ENCODE results near the gene ANKRD53.

Gene ANKRD53

DNA sequence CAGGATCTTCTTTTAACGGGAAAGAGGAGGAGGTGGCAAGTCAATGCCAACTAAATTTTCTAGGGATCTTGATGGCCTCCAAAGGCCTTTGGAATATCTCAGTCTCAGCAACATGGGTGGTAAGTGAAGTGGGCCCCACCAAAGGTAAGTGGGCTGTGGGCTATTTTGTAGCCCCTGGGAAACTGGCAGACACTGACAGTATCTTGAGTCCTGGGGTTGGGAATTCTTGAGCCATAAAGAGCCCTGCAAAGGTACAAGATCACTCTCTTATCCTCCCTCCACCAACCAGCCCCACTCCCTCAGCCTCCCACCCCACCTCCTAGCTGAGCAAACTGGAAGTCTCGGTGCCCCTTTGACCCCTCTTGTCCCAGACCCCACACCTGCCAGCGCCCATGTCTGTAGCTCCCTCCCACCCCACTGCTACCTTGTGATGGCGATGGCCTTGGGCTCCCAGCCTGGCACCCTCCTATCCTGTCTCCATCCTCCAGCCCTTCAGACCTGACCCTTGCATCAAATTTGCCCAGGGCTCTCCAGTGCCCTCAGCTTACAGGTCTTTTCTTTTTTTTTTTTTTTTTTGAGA, 34.2 kb upstream of the ANKRD53 start:
- no peak for DNase-seq (ENCODE audit: low spot score)

DNA sequence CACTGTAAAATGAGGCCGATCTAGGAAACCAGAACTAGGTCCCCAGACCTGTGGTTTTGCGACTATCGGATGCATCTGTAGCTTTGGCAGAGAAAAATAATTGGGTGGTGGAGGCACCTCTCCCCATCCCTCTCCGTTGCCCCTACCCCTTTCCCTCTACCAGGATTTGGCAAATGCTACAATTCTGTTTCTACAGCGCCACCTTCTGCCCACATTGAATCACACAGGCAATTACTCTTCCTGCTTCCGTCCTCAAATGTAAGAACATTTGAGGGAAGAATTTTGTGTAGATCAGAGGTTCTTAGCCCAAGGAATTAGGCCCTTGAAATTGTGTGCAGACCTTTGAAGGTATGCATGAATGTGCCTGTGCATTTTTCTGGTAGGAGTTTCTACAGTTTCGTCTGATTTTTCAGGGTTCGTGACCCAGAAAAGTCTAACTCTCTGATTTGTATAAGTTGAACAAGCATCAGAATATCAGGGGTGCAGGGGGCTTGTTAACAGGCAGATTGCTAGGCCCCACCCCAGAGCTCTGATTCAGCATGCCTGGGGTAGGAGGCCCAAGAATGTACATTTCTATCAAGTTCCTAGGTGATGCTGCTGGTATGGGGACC, 31.5 kb upstream of the ANKRD53 start:
- DNase-seq (ENCODE audit: low spot score): peak; percentile 51

DNA sequence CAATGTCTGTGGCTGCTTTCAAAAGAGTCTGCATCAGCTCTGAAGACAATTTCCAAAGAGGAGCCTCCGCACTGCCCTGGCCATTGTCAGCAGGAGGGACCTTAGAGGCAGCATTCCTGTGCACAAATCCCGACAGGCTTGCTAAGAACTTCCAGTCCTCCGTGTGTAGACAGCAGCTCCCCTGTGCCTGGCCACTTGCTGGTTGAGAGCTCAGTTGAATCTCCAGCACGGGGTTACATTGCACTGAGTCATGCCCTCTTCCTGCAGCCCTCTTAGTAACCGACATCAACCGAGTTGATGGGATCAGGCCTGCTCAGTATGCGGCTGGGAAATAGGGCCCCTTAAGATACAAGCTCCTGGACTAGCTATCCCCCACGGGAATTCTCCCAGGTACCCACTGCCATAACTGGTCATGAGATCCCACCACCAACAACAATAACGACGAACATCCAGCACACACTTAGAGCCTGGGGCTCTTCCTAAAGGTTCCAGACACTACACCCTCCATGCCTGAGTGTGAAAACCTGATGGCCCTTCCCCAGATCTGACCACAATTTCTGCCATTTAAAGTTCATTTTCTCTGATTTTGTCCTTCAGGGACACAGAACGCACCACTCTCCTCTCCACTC, 30.8 kb upstream of the ANKRD53 start:
- no peak for DNase-seq (ENCODE audit: low spot score)

DNA sequence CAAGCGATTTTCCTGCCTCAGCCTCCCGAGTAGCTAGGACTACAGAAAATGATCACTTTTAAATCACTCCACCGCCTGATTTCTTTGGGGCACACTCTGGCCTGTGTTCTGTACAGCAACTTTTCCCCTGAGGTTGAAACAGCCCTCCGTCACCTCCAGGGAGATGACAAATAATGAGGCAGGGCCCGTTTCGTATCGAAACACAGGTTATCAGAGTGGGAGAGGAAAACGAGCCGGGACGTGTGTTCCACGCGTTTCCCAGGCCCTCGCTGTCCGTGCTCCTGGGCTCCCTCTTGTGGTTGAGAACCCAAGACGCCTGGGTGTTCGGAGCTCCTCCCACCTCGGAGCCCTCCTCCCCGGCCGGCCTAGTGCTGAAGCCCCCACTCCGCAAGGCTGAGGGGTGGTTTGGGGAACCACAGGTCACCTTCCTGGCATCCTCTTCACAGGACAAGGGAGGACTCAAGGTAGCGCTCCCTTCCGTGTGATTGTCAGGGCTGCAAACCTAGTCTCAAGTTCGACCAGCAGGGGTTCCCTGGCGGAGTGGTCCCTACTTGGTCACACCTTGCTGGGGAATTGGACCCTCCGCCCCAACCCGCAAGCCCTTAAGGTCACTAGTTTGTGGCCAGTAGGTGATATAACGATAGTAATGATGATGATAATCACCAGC, 30.0 kb upstream of the ANKRD53 start:
- DNase-seq (ENCODE audit: low spot score): peak; percentile 84

DNA sequence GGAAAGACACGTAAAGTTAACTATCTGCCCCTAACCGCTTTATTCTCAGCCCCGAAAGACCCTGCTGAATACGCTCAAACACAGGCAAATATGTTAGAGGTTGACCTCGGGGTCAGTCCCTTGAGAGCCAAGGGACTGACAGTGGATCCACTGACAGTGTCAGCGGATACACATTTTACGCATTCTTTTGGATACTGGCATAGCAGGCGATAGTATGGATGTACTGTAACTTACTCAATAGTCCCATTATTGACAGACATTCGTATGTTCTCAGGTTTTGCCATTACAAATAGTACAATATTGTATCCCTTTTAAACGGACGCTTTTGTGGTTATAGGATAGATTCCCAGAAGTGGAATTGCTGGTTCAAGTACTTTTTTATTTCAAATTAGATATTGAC, 29.3 kb upstream of the ANKRD53 start:
- no peak for DNase-seq (ENCODE audit: low spot score)

DNA sequence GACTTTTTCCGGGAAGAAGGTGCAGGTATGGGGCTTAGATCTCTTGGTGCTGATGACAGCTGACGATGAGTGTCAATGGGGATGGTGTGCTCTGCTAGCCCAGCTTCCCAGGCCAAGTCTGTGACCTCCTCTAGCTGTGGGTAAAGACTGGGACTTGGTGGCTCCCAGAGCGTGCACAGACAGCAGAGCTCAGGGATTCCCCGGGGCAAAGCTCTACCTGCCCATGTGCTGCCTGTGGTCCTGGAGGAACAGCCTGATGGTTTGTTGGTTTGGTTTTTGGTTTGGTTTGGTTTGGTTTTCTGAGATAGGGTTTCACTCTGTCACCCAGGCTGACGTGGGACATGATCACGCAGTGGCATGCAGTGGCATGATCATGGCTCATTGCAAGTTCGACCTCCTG, 23.5 kb upstream of the ANKRD53 start:
- no peak for DNase-seq (ENCODE audit: low spot score)

DNA sequence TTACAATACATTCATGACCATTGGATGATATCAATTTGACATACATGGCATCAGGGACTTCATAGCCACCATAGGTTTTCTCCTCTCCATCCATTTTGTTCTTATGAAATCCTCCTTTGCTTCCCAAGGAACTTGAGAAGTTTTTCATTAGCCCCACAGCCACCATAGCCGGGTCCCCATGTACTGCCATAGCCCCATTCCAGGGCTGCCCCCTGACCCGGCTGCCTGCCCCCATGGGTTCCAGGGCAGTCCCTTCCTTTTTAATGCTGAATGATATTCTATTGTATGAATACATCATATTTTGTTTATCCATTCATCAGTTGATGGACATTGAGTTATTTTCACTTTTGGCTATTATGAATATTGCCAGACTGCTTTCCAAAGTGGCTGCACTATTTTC, 22.3 kb upstream of the ANKRD53 start:
- no peak for DNase-seq (ENCODE audit: low spot score)

DNA sequence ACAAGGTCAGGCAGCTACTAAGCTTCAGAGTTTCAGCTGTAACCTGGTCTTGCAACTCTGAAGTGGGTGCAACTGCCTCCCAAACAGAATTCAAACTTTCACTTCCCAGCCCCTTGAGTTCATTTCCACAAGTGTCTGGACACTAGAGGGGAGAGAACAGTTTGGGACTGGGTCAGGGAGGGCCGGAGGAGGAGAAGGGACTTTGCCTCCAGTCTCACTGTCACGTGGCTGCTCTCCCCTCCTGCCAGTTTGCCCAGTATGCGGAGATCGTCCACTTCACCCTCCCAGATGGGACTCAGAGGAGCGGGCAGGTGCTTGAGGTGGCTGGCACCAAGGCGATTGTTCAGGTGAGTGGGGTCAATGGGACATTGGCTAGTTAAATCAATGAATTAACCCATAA, 20.6 kb upstream of the ANKRD53 start:
- DNase-seq (ENCODE audit: low spot score): no peak

DNA sequence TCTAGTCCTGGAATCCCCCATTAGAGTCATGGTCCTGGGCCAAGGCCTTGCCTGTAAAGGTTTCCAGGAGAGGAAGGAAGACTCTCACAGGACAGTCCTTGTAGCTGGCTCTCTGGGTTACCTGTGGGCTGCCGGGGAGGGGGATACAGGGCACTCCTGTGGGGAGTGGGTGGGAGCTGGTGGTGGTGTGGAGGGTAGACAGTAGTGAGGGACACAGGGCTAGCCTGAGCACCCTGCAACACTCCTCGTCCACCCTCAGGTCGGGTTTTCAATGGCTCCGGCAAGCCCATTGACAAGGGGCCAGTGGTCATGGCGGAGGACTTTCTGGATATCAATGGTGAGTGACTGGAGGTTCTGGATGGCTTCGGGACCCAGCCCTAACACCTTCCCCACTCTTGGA, 19.7 kb upstream of the ANKRD53 start:
- no peak for DNase-seq (ENCODE audit: low spot score)

DNA sequence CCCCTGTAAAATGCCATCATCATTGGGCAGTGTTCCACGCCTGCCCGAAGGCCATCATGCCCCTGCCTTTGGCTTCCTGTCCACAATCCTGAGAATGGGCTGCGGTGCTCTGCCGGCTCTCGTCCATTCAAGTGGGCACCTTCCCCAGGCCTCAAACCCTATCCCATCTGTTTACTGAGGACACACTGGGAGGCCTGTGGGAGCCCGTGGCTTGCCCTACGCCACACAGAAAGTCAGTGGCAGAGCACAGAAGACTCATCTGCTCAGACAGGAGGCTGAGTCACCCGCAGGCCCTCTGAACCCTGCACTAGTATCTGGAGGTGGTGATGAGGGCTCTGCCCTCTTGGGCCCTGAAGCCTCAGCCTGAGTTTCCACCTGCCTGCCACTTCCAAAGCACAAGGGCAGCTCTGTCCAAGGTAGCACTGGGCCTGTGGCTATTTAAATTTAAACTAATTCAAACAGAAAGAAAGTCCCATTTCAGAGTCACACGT, 19.1 kb upstream of the ANKRD53 start:
- no peak for DNase-seq (ENCODE audit: low spot score)

DNA sequence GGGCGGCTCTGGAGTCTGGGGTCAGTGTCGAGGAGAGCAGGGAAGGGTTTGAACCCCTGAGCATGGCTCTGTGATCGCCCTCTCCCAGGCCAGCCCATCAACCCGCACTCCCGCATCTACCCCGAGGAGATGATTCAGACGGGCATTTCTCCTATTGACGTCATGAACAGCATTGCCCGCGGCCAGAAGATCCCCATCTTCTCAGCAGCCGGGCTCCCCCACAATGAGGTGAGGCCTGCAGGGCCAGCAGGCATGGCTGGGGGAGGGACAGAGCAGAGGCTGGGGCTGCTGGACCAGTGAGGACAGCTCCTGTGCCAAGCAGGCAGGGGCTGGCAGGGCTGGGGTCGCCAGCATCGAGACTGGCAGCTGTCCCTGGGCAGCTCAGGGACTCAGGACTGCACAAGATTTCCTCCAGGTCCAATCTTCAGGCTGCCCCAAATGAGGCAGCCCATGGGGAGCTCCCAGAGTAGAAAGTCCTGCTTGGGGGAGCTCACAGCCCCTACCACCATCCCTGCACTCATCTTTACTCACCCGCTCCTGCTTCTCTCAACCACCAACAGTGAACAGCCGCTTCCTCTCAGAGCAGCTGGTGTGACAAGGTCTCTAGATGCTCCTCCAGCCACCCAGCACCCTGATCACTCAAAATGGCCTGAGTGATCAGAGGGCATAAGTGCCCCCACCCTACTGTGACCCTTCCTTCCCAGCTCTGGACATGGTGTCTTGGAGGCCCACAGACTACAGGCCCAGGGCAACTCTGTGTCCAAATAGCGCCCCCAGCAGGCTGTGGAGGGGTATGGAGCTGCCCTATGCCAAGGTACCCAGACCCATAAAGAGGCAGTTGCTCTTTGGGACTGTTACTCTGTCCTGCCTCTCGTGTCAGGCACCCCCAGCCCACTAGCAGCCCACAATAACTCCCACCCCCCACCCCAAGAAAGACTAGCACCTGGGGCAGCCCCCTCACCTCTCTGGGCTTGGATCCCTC, 18.3 kb upstream of the ANKRD53 start:
- no peak for DNase-seq (ENCODE audit: low spot score)

DNA sequence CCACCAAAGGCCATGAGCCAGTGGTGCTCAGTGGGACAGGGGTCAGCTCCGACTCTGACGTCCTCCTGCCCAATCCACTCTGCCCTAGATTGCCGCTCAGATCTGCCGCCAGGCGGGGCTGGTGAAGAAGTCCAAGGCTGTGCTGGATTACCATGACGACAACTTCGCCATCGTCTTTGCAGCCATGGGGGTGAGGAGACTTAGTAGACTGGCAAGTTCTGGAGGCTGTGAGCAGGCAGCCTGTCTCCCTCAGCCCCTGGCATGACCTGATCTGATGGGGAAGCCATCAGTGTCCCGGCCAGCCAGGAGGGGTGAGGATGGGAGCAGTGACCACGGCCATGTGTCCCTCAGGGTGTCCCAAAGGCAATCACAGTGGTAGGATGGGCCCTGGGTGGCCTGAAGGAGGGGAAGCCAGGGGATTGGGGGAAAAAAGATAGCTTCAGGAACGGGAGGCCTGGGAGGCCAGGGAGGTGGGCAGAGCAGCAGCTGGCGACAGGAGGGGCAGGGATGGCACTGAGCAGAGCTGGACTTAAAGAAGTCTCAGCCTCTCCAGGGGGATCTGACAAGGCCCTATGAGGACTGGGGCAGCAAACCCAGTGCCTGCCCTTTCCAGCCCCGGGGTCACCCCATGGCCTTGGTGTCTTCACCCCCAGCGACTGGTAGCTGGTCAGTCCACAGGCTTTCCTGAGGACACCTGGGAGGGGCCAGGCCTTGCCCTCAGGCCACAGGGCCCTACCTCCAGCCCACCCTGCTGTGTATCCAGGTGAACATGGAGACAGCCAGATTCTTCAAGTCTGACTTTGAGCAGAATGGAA, 17.4 kb upstream of the ANKRD53 start:
- DNase-seq (ENCODE audit: low spot score): no peak

DNA sequence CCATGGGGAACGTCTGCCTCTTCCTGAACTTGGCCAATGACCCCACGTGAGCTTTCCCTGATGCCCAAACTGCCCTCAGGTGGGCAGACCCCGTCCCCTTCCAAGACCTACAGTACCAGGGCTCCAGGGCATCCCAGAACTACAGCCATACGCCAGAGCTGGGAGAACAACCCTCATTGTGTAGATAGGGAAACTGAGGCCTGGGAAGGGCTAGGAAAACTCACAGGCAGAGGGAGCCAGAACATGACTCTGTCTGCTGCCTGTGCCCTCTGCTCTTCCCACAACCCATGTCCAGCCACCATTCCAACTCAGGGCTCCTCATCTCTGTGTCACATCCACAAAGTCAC, 16.8 kb upstream of the ANKRD53 start:
- DNase-seq (ENCODE audit: low spot score): no peak

DNA sequence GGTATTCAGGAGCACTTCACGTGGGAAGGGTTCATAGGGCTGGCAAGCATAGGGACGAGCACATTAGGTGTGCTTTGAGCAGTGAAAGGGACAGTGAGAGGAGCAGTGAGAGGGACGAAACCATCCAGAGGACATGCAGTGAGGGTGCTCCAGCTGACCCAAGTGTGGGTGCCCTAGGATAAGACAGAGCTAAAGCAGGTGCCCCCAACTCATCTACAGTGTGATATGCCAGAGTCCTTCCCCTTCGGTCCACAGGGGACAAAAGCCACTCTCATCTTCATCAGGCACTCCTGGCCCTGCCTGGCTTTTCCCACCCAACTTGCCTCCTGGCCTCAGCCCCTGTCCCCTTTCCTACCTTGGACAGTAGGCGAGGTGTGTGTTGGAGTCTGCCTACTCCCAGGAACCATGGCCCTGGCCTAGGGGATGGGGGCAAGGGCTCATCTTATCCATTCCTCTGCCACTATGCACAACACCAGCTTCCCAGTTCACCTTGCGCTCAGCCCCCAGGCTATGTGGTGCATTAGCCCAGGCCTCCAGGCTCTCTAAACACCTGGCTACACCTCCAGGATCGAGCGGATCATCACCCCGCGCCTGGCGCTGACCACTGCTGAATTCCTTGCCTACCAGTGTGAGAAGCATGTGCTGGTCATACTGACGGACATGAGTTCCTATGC, 16.1 kb upstream of the ANKRD53 start:
- no peak for DNase-seq (ENCODE audit: low spot score)

DNA sequence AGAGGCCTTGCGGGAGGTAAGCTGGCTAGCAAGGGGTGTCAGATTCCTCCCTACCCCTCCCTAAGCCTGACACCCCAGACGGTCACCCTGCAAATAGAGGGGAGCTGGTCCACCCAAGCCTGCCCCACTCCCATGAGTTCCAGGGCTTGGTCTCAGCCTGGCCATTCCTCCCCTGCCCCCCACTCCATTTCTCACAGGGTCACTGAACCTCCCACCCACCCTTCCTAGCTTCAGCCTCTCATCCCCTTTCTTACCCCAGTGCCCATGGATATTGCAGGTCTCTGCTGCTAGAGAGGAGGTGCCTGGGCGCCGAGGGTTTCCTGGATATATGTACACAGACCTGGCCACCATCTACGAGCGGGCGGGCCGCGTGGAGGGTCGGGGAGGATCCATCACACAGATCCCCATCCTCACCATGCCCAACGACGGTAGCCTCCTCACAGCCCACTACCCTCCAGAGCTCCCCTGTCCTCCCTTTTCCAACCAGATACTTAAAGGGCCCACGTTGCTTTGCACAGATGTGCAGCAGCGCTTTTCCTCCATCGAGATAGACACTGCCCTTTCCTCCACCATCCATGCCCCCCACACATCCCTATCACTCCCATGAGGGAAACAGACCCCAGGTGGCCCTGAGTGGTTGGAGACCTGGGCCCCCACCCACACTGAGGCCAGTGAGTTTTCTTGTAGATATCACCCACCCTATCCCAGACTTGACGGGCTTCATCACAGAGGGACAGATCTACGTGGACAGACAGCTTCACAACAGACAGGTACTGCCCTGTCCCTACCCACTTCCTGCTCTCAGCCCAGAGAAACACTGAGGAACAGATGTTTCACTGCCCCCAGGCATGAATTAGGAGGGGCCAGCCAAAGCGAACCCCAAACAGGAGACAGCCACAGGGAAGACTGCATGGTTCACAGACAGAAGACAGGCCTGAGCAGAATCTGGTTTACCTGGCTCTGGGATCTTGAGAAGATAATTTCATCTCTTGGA, 15.2 kb upstream of the ANKRD53 start:
- DNase-seq (ENCODE audit: low spot score): no peak

DNA sequence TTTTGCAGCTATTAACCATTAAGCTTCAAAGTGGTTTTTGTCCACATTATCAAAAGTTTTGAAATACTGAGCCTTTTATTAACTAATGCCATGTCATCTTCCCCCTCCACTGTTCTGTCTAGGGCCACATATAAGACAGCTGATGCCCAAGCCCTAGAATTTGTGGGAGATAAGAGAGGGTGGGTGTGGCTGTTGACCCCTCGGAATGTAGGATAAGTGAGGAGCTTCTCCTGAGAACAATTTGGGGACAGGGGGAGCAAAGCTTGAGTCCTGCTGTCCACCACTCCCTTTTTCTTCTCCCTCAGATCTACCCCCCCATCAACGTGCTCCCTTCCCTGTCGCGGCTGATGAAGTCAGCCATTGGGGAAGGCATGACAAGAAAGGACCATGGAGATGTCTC, 14.3 kb upstream of the ANKRD53 start:
- no peak for DNase-seq (ENCODE audit: low spot score)

DNA sequence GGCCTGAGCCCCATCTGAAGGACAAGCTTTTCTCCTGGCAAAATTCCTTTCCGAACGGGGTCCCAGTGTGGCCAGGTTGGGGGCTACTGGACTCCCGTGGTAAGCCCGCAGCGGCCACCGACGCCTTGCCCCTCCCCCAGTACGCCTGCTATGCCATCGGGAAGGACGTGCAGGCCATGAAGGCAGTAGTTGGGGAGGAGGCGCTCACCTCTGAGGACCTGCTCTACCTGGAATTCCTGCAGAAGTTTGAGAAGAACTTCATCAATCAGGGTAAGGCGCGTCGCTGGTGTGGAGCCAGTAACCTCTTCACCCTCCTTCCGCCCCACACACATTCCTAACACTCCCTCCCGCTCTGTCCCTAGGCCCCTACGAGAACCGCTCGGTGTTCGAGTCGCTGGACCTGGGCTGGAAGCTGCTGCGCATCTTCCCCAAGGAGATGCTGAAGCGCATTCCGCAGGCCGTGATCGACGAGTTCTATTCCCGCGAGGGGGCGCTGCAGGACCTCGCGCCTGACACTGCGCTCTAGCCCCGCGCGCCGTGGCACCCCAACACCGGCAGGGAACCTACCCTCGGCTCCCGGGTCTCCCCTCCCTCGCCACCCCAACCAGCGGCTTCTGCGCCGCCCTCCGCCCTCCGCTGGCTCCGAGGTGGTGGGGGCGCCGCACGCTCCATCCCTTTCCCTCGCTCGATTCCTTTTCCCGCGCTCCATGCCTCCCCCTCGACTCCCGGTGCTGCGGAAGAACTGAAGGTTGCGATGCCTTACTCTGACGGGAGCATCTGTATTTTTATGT, 13.6 kb upstream of the ANKRD53 start:
- peak; percentile 83 for DNase-seq (ENCODE audit: low spot score)

DNA sequence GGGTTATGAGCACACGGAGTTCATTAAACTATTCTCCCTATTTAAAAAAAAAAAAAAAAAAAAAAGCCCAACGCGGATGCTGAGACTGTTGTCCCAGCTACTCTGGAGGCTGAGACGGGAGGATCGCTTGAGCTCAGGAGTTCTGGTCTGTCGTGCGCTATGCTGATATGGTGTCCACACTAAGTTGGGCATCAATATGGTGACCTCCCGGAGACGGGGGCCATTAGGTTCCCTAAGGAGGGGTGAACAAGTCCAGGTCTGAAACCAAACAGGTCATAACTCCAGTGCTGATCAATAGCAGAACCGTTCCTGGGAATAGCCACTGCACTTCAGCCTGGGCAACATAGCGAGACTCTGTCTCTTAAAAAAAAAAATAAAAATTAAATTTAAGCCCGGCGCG, 12.9 kb upstream of the ANKRD53 start:
- no peak for DNase-seq (ENCODE audit: low spot score)

DNA sequence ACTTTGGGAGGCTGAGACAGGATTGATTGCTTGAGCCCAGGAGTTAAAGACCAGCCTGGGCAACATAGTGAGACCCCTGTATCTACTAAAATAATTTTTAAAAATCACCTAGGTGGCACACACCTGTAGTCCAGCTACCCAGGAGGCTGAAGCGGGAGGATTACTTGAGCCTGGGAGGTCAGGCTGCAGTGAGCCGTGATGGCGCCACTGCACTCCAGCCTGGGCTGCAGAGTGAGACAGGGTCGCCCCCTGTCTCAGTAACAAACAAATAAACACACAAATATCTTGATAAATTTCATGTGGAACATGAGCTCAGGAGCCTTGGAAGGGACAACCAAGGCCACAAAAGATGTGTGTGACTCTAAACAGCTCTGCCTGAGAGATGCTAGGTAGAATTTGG, 11.7 kb upstream of the ANKRD53 start:
- no peak for DNase-seq (ENCODE audit: low spot score)
